HG02759 (cell line): ENCODE measurements around the gene SOCS4.
"Not testable (repeated sequence)": the region's sequence is repeated elsewhere in the genome, so short reads cannot be mapped to it uniquely, and the experiment has no call there.

Experiments used
- ATAC-seq: cut with Tn5 transposase; IDR thresholded peaks from one replicate; pipeline ENCODE4 v1.9.1; 2021; ENCODE audit warnings: mild to moderate bottlenecking, moderate library complexity; ENCODE audit not compliant: unreplicated experiment

Gene SOCS4

GRCh38 chr14:55026793-55027561 is at the start of gene SOCS4, which contains the start of gene WDHD1:
Gene SOCS4, plus strand, starts transcription at chr14:55027236. Its CDS starts 15,806 bp downstream, at chr14:55043042.
Gene WDHD1, minus strand, starts transcription at chr14:55027099. Its CDS starts 312 bp downstream, at chr14:55026787.
- ATAC-seq: peak; percentile 94

- no peak for ATAC-seq
Measured at GRCh38 chr14:54979039-54979438, 48.0 kb upstream of the SOCS4 start.

GRCh38 chr14:54981698-54982097 is 45.3 kb upstream of the SOCS4 start:
- ATAC-seq: no peak

- no peak for ATAC-seq
Measured at GRCh38 chr14:54985156-54985555, 41.9 kb upstream of the SOCS4 start.

- ATAC-seq: no peak
Measured at GRCh38 chr14:55000381-55000780, 26.7 kb upstream of the SOCS4 start.

- ATAC-seq: no peak
Measured at GRCh38 chr14:55005071-55005470, 22.0 kb upstream of the SOCS4 start.

- ATAC-seq: no peak
Measured at GRCh38 chr14:55015006-55015405, 12.0 kb upstream of the SOCS4 start.

- no peak for ATAC-seq
Measured at GRCh38 chr14:55019968-55020554, 7.0 kb upstream of the SOCS4 start.

GRCh38 chr14:55024365-55024764 is 2.7 kb upstream of the SOCS4 start:
- not testable (repeated sequence) for ATAC-seq

- ATAC-seq: no peak
Measured at GRCh38 chr14:55025948-55026347, 1.1 kb upstream of the SOCS4 start.

GRCh38 chr14:55026441-55026792 is 619 bp upstream of the SOCS4 start:
- no peak for ATAC-seq

- no peak for ATAC-seq
Measured at GRCh38 chr14:55028066-55028465, 1.0 kb downstream of the SOCS4 start.

GRCh38 chr14:55028476-55028875 is 1.4 kb downstream of the SOCS4 start:
- no peak for ATAC-seq

GRCh38 chr14:55031190-55031589 is 4.2 kb downstream of the SOCS4 start:
- ATAC-seq: no peak

- not testable (repeated sequence) for ATAC-seq
Measured at GRCh38 chr14:55037995-55038394, 11.0 kb downstream of the SOCS4 start.

- ATAC-seq: no peak
Measured at GRCh38 chr14:55038708-55039107, 11.7 kb downstream of the SOCS4 start.

- no peak for ATAC-seq
Measured at GRCh38 chr14:55043528-55043927, 16.5 kb downstream of the SOCS4 start.

- no peak for ATAC-seq
Measured at GRCh38 chr14:55045087-55045486, 18.1 kb downstream of the SOCS4 start.

GRCh38 chr14:55047301-55048053 is 20.4 kb downstream of the SOCS4 start:
- ATAC-seq: no peak

GRCh38 chr14:55048900-55049436 is 21.9 kb downstream of the SOCS4 start:
- no peak for ATAC-seq

GRCh38 chr14:55051165-55051422 is 24.1 kb downstream of the SOCS4 start:
- ATAC-seq: peak; percentile 22
